A549 (cell line): ENCODE data around the gene CRNKL1.

ENCODE experiments used
- CEBPB ChIP-seq, 2 experiments: fragments of >200 bp in 1 of 2; sonication (Bioruptor Twin) in 1 of 2; formaldehyde crosslinking in 1 of 2; IDR thresholded peaks; 2 replicates each; pipeline ENCODE4 v1.6.1; 2012 to 2016
- CTCF ChIP-seq: fragments of >200 bp; sonication (Bioruptor Twin); formaldehyde crosslinking; IDR thresholded peaks from 3 replicates; pipeline ENCODE4 v1.5.1; 2016
- FOSL2 ChIP-seq, 2 experiments: fragments of 450-650 bp in 1 of 2; fragments of >200 bp in 1 of 2; sonication (Bioruptor Twin) in 1 of 2; formaldehyde crosslinking; IDR thresholded peaks; 2 replicates each; pipeline versions ENCODE4 v1.5.0 to v1.6.1; 2016 to 2020; ENCODE audit warnings: mild to moderate bottlenecking in 1 of 2, moderate library complexity in 1 of 2
- HES2 ChIP-seq: fragments of >200 bp; sonication (Bioruptor Twin); formaldehyde crosslinking; IDR thresholded peaks from 2 replicates; pipeline ENCODE4 v1.6.1; 2016
- MAX ChIP-seq: IDR thresholded peaks from 2 replicates; pipeline ENCODE4 v1.6.1; 2012
- POLR2A ChIP-seq: IDR thresholded peaks from 2 replicates; pipeline ENCODE4 v1.6.1; 2012; ENCODE audit warnings: mild to moderate bottlenecking, low read length
- POLR2AphosphoS2 ChIP-seq: conservative IDR thresholded peaks from 2 replicates; pipeline ENCODE4 v1.6.1; 2012; ENCODE audit warnings: low read length, improper control_type of control experiment, inconsistent platforms
- RFX5 ChIP-seq: fragments of 450-650 bp; IDR thresholded peaks from 2 replicates; pipeline ENCODE4 v1.7.1; 2014; ENCODE audit warnings: antibody characterized with exemption, mild to moderate bottlenecking, moderate library complexity

GRCh38 chr20:20039752-20040387 lies 12.4 kb downstream of the CRNKL1 start:
- TF ChIP-seq FOSL2 (IDR thresholded peaks at IDR 0.05) (no peak), FOSL2 (CRISPR knock-in tag; IDR thresholded peaks at IDR 0.05) (no peak), POLR2A (no peak), POLR2AphosphoS2 (no peak), CTCF (no peak), MAX (no peak), HES2 (no peak), CEBPB (IDR thresholded peaks at IDR 0.05) (no peak), RFX5 (no peak)
